ENCODE measurements around the gene MGRN1. TPM values are rescaled to one million over a fixed set of nuclear protein-coding genes. Genes with fewer than 3 reads are reported as not detected.

MGRN1 gene
- total and polyA plus RNA-seq, 2 donors from 2014 or later, result 19.7 to 90.8 TPM

DNA sequence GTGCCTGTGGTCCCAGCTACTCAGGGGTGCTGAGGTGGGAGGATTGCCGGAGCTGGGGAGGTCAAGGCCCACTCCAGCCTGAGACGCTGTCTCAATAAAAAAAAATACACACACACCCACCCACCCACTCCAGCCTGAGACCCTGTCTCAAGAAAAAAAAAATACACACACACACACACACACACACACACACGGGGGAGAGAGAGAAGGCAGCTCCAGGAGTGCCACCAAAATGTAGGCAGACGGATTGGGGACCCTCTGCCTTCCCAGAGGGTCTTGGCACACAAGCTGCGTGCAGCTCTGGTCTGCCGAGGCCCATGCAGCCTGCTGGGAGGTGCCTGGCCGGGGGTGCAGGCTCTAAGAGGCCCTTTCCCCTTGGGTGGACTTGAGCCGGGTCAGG lies 62.8 kb downstream of the MGRN1 start:
- no peak overlapping the region for H3K9ac ChIP-seq (ENCODE audit: low read length in 3 of 3)
- H3K9me3 ChIP-seq (ENCODE audit: control insufficient read depth in 2 of 3, insufficient read depth in 1 of 3, low read length in 3 of 3), result no peaks in the 10 kb centered on the region
- intact Hi-C loops (cut with DNase I), result no loop called here
- H3K27ac ChIP-seq (ENCODE audit: low read depth in 2 of 2, low read length in 2 of 2), result no peak overlapping the region
- H3K4me1 ChIP-seq (ENCODE audit: control insufficient read depth in 2 of 3, insufficient read depth in 2 of 3, low read depth in 1 of 3, low read length in 3 of 3), result peaks cover 0 to 5% (median 0%) of the 10 kb centered on the region in 3 donors
- FAIRE-seq (no peak), DNase-seq (no peak)
- TF ChIP-seq, protein P1, sequence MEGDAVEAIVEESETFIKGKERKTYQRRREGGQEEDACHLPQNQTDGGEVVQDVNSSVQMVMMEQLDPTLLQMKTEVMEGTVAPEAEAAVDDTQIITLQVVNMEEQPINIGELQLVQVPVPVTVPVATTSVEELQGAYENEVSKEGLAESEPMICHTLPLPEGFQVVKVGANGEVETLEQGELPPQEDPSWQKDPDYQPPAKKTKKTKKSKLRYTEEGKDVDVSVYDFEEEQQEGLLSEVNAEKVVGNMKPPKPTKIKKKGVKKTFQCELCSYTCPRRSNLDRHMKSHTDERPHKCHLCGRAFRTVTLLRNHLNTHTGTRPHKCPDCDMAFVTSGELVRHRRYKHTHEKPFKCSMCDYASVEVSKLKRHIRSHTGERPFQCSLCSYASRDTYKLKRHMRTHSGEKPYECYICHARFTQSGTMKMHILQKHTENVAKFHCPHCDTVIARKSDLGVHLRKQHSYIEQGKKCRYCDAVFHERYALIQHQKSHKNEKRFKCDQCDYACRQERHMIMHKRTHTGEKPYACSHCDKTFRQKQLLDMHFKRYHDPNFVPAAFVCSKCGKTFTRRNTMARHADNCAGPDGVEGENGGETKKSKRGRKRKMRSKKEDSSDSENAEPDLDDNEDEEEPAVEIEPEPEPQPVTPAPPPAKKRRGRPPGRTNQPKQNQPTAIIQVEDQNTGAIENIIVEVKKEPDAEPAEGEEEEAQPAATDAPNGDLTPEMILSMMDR (IDR thresholded peaks at IDR 0.05; ENCODE audit: borderline replicate concordance, extremely low read depth, insufficient read depth), result no peak
- H3K4me3 ChIP-seq (ENCODE audit: low read length in 3 of 3), result no peak overlapping the region
- H3K36me3 ChIP-seq (ENCODE audit: control insufficient read depth in 2 of 3, insufficient read depth in 3 of 3, low read length in 3 of 3), result peaks cover 0 to 6% (median 2%) of the 10 kb centered on the region in 3 donors
- no peaks in the 10 kb centered on the region for H3K27me3 ChIP-seq (ENCODE audit: control insufficient read depth, insufficient read depth, low read length)

DNA sequence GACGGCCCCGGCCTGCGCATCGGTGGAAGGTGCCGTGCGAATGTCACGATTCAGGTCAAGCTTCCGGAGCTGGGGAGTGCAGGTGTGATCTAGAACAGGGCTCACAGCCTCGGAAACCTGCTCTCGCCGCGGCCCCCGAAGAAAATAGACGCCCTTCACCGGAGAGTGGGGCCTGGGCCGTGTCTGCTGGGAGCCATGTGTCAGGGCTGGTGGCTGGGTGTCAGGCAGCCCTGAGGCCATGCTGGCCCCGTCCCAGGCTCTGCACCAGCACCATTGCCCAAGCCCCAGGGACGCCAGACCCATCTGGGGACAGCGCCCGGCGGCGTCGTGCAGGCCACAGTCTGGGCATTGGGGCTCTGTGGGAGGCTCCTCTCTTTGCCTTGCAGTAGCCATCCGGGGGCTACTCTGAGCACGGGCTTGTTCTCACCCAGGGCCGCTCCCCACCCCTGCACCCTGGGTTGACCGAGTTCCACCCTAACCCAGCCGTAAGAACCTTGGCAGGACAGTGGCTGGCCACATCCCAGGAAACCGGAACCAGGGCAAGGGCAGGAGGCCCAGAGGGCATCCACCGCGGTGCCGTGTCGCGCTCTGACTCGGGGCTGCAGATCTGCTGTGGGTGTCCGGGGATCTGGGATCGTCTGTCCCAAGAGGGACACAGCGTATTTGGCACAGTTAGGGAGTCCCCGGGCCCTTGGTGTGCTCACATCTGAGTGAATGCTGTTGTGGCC lies 63.5 kb downstream of the MGRN1 start:
- H3K9me3 ChIP-seq (ENCODE audit: control insufficient read depth in 2 of 3, insufficient read depth in 1 of 3, low read length in 3 of 3), result no peaks in the 10 kb centered on the region
- DNase-seq (no peak), FAIRE-seq (no peak)
- TF ChIP-seq, protein P1 (IDR thresholded peaks at IDR 0.05; ENCODE audit: borderline replicate concordance, extremely low read depth, insufficient read depth), result no peak
- peaks cover 0 to 6% (median 2%) of the 10 kb centered on the region in 3 donors for H3K36me3 ChIP-seq (ENCODE audit: control insufficient read depth in 2 of 3, insufficient read depth in 3 of 3, low read length in 3 of 3)
- intact Hi-C loops (cut with DNase I), result no loop called here
- H3K9ac ChIP-seq (ENCODE audit: low read length in 3 of 3), result no peak overlapping the region
- H3K27me3 ChIP-seq (ENCODE audit: control insufficient read depth, insufficient read depth, low read length), result no peaks in the 10 kb centered on the region
- H3K27ac ChIP-seq (ENCODE audit: low read depth in 2 of 2, low read length in 2 of 2), result no peak overlapping the region
- peaks cover 0 to 12% (median 0%) of the 10 kb centered on the region in 3 donors for H3K4me1 ChIP-seq (ENCODE audit: control insufficient read depth in 2 of 3, insufficient read depth in 2 of 3, low read depth in 1 of 3, low read length in 3 of 3)
- no peak overlapping the region for H3K4me3 ChIP-seq (ENCODE audit: low read length in 3 of 3)

DNA sequence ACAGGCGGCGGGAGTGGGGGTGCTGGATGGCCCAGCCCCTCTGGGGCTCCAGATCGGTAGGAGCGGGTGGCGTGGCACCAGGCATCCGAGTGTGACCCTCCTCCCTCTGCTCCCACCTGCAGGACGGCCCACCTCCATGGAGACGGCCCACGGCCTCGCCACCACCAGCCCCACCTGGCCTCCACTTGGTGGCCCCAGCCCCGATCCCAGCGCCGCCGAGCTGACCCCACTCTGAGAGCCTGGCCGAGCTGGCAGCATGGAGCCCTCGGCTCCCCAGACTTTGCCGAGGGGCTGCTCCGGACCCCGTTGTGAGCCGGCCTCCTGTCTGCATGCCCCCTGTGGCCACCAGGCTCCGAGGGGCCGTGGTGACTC lies 64.0 kb downstream of the MGRN1 start:
- peaks cover 0 to 3% (median 2%) of the 10 kb centered on the region in 3 donors for H3K36me3 ChIP-seq (ENCODE audit: control insufficient read depth in 2 of 3, insufficient read depth in 3 of 3, low read length in 3 of 3)
- peak in 1 of 5 donors; percentile 76 for DNase-seq
- no peak for FAIRE-seq

More for the DNA sequence above, 64.0 kb downstream of the MGRN1 start:
- H3K4me3 ChIP-seq (ENCODE audit: low read length in 3 of 3), result no peak overlapping the region
- TF ChIP-seq, protein P1 (IDR thresholded peaks at IDR 0.05; ENCODE audit: borderline replicate concordance, extremely low read depth, insufficient read depth), result no peak
- H3K4me1 ChIP-seq (ENCODE audit: control insufficient read depth in 2 of 3, insufficient read depth in 2 of 3, low read depth in 1 of 3, low read length in 3 of 3), result peaks cover 0 to 12% (median 0%) of the 10 kb centered on the region in 3 donors
- intact Hi-C loops (cut with DNase I), result no loop called here
- H3K27me3 ChIP-seq (ENCODE audit: control insufficient read depth, insufficient read depth, low read length), result no peaks in the 10 kb centered on the region
- no peaks in the 10 kb centered on the region for H3K9me3 ChIP-seq (ENCODE audit: control insufficient read depth in 2 of 3, insufficient read depth in 1 of 3, low read length in 3 of 3)
- no peak overlapping the region for H3K9ac ChIP-seq (ENCODE audit: low read length in 3 of 3)
- H3K27ac ChIP-seq (ENCODE audit: low read depth in 2 of 2, low read length in 2 of 2), result no peak overlapping the region

All from kidney (tissue), 14 donors.